Measurements from ENCODE around the gene COL5A1. TPM values are rescaled to one million over a fixed set of nuclear protein-coding genes. Genes with fewer than 3 reads are reported as not detected.

COL5A1 gene
- total and polyA plus RNA-seq, 2 donors from 2014 or later, result 2.4 to 23.8 TPM

- H3K27me3 ChIP-seq (ENCODE audit: control insufficient read depth, insufficient read depth, low read length), result no peaks in the 10 kb centered on the region
- no peak overlapping the region for H3K27ac ChIP-seq (ENCODE audit: low read depth in 2 of 2, low read length in 2 of 2)
- H3K4me1 ChIP-seq (ENCODE audit: control insufficient read depth in 2 of 3, insufficient read depth in 2 of 3, low read depth in 1 of 3, low read length in 3 of 3), result no peaks in the 10 kb centered on the region
- intact Hi-C loops (cut with DNase I), result no loop called here
- H3K4me3 ChIP-seq (ENCODE audit: low read length in 3 of 3), result no peak overlapping the region
- FAIRE-seq (no peak), DNase-seq (no peak)
- no peak overlapping the region for H3K9ac ChIP-seq (ENCODE audit: low read length in 3 of 3)
- no peak for TF ChIP-seq CTCF (IDR thresholded peaks at IDR 0.05; ENCODE audit: borderline replicate concordance, extremely low read depth, insufficient read depth)
- H3K9me3 ChIP-seq (ENCODE audit: control insufficient read depth in 2 of 3, insufficient read depth in 1 of 3, low read length in 3 of 3), result no peaks in the 10 kb centered on the region
- no peaks in the 10 kb centered on the region for H3K36me3 ChIP-seq (ENCODE audit: control insufficient read depth in 2 of 3, insufficient read depth in 3 of 3, low read length in 3 of 3)
Observed at GRCh38 chr9:134716067-134716466, 74.5 kb downstream of the COL5A1 start.

DNA sequence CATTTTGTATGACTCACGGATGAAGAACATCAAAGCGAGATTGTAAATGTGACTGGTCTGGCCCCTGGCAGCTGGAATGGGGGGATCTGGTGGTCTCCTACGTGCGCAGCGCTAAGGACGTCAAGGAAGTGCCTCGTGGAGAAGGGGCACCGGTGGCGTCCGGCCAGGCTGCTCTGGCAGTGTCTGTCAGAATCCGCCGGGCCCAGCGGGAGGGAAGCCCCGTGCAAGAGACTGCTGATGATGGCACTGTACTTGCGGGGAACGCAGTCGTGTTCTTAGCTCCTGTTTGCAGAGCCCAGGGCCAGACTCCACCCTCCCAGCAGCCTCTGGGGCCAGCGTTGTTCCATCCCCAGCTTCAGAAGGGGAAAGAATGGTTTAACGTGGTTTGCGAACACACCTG is 75.5 kb downstream of the COL5A1 start:
- Histone ChIP-seq H3K27me3 (ENCODE audit: control insufficient read depth, insufficient read depth, low read length) (no peaks in the 10 kb centered on the region), H3K4me3 (ENCODE audit: low read length in 3 of 3) (no peak overlapping the region), H3K36me3 (ENCODE audit: control insufficient read depth in 2 of 3, insufficient read depth in 3 of 3, low read length in 3 of 3) (no peaks in the 10 kb centered on the region), H3K9ac (ENCODE audit: low read length in 3 of 3) (no peak overlapping the region), H3K4me1 (ENCODE audit: control insufficient read depth in 2 of 3, insufficient read depth in 2 of 3, low read depth in 1 of 3, low read length in 3 of 3) (no peaks in the 10 kb centered on the region), H3K27ac (ENCODE audit: low read depth in 2 of 2, low read length in 2 of 2) (no peak overlapping the region), H3K9me3 (ENCODE audit: control insufficient read depth in 2 of 3, insufficient read depth in 1 of 3, low read length in 3 of 3) (no peaks in the 10 kb centered on the region)
- FAIRE-seq (no peak), DNase-seq (no peak)
- TF ChIP-seq CTCF (IDR thresholded peaks at IDR 0.05; ENCODE audit: borderline replicate concordance, extremely low read depth, insufficient read depth), result no peak
- intact Hi-C loops (cut with DNase I), result no loop called here

- H3K4me1 ChIP-seq (ENCODE audit: control insufficient read depth in 2 of 3, insufficient read depth in 2 of 3, low read depth in 1 of 3, low read length in 3 of 3), result no peaks in the 10 kb centered on the region
Observed at GRCh38 chr9:134717924-134718645, 76.5 kb downstream of the COL5A1 start.

More at GRCh38 chr9:134717924-134718645, 76.5 kb downstream of the COL5A1 start:
- Histone ChIP-seq H3K36me3 (ENCODE audit: control insufficient read depth in 2 of 3, insufficient read depth in 3 of 3, low read length in 3 of 3) (no peaks in the 10 kb centered on the region), H3K27ac (ENCODE audit: low read depth in 2 of 2, low read length in 2 of 2) (no peak overlapping the region), H3K9me3 (ENCODE audit: control insufficient read depth in 2 of 3, insufficient read depth in 1 of 3, low read length in 3 of 3) (no peaks in the 10 kb centered on the region), H3K27me3 (ENCODE audit: control insufficient read depth, insufficient read depth, low read length) (no peaks in the 10 kb centered on the region), H3K4me3 (ENCODE audit: low read length in 3 of 3) (no peak overlapping the region), H3K9ac (ENCODE audit: low read length in 3 of 3) (no peak overlapping the region)
- DNase-seq (no peak), FAIRE-seq (no peak)
- intact Hi-C loops (cut with DNase I), result no loop called here
- TF ChIP-seq CTCF (IDR thresholded peaks at IDR 0.05; ENCODE audit: borderline replicate concordance, extremely low read depth, insufficient read depth), result no peak
